NOMO-1 (cell line): ENCODE measurements around the gene ABCC4.

ENCODE experiments used
- DNase-seq, 2 experiments: peaks; one replicate each; lab custom pipeline; 2025; ENCODE audit not compliant: unreplicated experiment in 2 of 2; lab: John Stamatoyannopoulos, UW

The ABCC4 gene

DNA sequence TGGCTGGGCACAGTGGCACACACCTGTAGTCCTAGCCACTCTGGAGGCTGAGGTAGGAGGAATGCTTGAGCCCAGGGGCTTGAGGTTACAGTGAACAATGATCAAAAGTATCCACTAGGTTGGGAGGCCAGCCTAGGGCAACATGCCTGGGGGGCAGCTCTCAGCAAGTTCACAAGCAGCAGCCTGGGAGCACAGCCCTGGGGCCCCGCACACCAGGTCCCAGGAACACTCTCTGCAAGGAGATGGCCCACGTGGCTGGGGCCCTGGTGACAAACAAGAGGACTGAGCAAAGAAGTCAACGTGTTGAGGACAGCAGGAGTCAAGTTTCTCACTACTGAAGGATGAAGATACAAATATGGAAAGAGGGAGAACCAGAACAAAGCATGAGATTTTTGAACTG lies 39.3 kb downstream of the ABCC4 start:
- no peak for DNase-seq

DNA sequence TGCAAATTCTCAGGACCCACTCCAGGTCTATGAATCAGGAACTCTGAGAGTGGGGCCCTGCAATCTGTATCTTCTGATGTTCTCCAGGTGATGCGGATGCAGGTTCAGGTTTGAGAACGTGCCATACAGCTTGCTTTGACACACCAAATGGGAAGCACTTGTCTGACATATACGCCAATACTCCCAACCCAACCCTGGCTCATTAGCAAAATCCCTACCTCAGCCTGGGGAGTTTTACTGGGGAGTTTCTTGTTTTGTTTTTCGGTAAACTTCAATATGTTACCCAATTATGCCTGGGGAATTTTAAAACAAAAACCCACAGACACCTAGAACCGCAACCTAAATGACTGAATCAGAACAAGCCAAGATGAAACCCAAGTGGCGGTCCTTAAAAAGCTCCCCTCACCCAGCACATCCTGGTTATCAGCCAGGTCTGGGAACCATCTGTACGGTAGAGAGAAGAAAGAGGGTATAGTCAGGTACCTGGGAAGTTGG lies 41.2 kb downstream of the ABCC4 start:
- no peak for DNase-seq

DNA sequence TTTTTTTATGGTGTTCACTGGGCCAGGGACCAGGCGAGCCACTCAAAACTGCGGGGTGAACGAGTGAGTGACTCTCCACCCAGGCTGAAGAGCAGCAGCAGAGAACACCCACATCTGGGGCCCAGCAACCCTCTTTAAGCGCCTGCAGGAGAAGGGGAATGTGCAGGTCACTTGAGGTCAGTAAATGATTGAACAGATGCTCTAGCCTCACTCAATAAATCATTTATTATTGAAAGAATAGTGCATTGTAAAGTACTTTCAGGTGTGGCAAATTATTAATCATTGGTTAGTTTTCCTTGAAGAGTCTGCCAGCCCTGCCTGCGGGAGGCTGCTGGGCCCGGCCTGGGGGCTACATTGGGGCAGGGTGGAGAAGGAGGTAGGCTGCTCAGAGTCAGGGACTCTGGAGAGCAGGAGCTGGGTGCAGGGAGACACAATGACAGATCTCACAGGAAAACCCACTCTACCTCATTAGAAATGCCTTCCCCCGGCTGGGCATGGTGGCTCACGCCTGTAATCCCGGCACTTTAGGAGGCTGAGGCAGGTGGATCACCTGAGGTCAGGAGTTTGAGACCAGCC lies 42.5 kb downstream of the ABCC4 start:
- no peak for DNase-seq

DNA sequence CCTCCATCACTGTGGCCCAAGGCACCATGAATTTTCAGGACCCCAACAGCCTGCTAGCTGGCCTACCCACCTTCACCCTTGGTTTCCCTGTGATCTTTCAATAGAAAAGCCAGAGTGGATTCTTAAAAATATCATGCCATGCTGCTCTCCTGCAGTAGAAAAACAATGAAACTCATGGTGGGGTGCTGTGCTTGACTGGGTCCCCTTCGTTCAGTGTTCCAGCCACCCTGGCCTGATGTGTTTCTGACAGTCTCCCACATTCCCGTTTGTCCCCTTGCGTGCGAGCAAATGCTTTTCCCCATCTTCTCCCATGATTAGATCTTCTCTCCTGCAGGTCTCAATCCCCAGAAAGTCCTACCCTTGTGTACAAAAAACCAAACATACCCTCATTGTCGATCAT lies 43.2 kb downstream of the ABCC4 start:
- no peak for DNase-seq

DNA sequence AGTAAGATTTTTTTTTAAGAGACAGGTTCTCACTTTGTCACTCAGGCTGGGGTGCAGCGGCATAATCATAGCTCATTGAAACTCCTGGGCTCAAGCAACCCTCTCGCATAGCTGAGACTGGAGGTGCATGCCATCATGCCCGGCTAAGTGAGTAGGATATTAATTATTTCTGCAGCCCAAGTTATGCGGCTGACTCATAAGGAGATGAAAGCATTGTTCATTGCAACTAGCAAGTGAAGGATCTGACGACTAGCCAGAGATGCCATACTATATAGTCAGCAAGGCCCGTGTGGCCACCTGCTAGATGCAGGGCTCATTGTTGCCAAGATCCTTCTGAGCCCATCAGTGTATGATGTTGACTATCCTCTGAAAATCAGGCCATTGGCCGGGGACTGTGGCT lies 45.2 kb downstream of the ABCC4 start:
- DNase-seq: no peak

DNA sequence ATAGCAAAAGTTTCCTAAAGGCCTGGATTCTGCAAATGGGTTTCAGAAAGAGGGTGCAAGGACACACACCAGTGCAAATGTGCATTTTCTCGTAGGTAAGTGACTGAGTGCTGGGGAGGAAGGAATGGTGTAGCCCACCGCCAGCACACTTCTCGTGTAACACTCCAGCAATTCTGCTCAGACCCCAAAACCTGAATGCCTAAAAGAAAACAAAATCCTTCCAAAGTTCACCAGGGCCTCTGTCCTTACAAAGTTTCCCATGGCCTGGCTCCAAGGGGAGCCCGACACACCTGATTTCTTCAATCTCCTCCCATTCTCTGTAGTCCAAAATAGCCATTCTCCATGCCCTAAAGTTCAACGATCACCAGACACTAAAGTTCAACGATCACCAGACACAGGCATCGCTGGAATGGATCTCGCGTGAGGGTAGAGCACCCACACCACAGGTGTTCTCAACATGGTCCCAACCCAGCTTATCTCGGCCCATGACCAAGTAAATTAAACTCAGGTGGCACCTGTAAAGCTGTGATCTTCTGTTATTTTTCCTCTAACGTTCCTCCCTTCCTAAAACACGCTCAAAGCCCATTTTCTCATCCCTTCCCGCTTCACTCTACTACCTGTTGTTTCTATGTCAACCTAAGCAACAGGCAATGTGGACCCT lies 46.0 kb downstream of the ABCC4 start:
- DNase-seq: no peak

DNA sequence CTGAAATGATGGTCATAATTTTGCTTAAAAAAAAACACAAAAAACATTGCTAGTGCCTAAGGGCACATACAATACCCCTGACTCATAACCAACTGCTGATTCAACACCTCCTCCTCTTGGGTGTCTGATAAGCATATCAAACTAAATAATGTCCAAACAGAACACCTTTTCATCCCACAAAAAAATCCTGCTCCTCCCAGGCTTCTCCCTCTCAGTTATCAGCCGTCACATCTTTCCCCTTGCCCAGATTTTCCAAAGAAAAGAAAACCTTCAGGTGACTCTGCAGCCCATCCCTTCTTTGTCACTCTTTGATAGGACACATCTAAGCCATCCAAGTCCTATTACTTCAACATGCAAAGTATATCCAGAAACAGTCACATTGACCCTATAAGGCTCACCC lies 46.9 kb downstream of the ABCC4 start:
- no peak for DNase-seq

DNA sequence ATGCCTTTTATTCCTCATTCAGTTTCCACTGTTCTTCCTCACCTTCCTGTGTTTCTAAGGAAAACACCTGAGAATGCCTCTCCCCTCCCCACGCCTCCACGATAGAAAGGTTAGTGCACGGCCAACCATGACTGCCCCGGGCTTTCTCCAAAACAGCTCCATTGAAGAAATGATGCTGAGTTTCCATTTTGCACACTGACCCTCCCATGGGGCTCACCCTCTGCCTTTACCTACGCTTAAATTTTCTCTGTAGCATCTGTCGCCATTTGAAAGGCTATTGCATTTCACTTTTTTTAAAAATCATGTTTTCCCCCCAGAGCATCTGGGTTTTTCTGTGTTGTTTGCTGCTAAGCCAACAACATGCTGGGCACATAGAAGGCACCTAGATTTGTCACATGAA lies 48.2 kb downstream of the ABCC4 start:
- no peak for DNase-seq

DNA sequence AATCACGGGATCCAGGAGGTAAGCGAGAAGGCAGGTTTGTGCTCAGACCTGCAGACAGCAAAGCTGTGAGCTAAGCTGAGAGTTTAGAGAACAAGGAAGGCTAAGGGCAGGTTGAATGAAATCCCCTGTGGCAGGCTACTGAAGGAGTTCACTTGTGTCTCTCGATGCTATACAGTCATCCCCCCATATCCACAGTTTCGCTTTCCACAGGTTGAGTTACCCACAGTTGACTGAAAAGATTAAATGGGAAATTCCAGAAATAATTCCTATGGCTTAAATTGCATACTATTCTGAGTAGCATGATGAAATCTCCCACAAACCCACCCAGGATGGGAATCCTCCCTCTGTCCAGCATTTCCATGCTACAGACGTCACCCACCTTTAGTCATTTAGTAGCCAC lies 49.6 kb downstream of the ABCC4 start:
- DNase-seq: no peak

DNA sequence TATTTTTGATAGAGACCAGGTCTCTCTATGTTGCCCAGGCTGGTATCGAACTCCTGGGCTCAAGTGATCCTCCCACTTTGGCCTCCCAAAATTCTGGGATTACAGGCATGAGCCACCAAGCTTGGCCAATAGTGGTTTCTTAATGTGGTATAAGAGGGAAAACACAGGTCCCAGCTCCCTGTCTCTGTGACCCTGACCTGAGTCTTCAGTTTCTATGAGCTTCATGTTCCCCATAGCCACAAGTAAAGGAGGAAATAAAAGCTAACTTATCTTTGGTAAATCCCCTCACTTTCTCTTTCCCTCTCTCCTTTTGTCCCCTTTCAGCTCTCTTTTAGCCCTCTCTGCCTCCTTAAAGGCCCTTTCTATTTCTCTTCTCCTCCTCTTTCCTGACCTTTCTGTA lies 50.3 kb downstream of the ABCC4 start:
- DNase-seq: no peak

DNA sequence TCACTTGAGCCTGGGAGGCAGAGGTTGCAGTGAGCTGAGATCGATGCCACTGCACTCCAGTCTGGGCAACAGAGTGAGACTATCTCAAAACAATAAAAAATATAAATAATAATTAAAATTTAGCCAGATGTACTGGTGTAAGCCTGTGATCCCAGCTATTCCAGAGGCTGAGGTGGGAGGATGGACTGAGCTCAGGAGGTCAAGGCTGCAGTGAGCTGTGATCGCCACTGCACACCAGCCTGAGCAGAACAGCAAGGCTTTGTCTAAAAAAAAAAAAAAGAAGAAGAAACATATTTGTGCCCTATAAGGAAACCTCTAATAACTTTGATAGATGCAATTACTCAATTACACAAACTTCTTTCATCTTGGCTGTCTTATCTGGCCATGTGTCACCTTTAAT lies 52.3 kb downstream of the ABCC4 start:
- no peak for DNase-seq

DNA sequence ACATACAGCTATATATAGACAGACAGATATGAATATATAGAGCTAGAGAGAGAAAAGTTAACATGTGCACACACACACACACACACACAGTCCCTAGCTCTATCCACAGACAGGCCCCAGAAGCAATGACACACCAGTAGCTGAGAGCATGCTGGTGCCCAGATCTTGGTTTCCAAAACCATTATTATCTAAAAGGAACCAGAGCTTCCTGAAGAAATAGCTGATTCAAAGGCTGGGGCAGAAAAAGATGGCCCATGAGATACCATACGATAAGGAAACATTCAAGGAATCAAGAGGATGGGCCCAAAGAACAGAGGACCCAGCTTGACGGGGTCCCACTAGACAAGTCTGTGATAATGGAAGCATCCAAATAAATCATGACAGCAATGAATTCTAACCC lies 53.4 kb downstream of the ABCC4 start:
- no peak for DNase-seq

DNA sequence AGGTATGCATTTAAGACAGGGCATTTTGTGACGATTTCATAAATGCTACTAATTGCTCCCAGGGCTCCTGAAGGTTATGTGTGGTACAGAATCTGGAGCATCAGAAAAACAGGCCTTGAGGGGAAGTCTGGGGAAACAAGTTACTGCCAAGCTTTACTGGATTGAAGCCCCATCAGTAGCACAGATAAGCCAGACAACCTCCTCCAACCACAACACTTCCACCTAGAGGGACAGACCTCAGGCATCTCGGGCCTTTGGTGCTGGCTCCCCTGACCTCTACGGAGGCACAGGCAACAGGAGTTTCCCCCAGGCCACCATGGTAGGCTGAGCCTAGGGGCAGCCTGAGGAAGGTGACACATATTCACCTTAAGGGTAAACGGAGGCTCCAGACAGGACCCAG lies 54.1 kb downstream of the ABCC4 start:
- no peak for DNase-seq

DNA sequence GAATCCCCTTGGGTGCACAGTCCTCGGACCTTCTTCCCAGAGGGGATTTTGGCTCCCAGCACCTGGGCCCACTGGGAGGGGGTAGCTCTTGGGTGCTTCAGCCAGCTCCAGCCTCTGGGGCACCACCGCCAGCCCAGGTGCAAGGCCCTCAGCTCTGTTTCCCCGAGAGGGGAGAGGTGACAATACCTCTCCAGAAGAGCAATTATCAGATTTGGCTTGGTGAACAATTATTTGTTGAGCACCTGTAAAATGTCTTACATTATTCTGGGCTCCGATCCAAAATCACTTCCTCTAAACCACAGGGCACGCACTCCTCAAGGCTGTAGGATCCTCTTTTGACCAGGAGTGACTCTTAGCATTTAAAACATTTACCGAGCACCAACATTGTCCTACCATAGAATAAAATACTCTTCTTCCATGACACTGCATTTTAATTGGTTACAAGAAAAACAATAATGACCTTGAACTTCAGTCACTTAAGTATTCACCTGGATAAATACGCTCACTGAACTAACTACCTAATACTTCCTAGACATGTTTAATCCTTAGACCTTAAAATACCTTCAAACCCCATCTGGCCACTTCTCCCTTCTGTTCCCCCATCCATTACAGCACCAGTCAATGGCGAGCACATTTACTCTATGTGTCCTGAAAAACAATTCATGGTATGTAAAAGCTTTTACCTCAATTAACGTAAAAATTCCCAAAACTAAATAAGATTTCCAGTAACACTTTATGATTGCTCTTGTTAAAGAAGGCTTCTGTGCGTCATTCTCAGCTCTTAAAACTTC lies 54.8 kb downstream of the ABCC4 start:
- DNase-seq: peak in 1 of 2 experiments; percentile 25

DNA sequence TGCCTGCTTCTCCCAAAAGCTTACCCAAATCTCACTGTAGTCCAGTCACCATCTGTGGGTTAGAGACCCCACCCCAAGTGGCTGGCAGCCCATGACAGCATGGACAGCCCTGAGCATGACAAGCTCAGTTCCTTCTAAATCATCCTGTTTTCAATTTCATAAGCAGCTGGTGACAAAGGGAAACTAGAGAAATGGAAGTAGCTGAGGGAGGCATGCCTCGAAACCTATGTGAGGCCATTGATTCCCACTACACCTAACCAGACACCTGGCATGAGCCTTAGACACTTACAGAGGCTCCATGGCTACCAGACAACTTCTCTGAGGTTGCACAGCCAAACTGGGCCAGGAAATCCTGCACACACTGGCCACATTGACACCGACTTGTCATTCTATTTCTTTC lies 56.2 kb downstream of the ABCC4 start:
- DNase-seq: no peak

DNA sequence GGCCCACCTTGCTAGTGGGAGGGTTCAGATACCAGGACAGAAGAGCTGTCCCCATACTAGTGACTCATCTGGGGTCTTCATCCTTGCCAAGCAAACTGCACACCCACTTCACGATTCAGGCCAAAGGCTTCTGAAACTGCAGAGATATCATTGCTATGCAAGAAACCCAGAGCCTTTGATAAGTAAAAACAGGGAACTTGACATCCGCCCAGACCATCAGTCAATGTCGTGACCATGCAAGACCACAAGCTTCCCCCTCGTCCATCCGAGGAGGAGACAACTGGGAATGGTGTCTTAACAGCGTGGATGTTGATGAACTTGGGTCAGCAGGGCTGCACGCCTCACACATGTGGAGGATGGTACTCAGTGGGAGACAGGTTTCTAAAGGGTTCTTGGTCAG lies 58.0 kb downstream of the ABCC4 start:
- DNase-seq: peak; percentile 26 to 55

DNA sequence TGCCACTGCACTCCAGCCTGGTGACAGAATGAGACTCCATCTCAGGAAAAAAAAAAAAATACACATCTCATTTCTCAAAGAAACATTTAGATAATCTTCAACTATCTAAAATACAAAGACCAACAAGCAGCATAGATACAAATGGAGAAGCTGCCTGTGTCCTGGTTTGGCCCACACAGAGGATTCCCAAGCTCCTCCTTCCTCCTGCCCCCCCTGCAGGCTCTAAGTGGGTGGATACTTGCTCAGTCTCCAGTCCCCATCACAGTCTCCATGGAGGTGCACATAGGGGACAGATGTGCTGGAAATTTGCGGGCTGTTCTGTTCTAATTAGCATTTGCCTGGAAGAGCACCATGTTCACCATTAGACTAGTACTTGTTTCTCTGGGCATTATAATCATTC lies 59.9 kb downstream of the ABCC4 start:
- DNase-seq: no peak

DNA sequence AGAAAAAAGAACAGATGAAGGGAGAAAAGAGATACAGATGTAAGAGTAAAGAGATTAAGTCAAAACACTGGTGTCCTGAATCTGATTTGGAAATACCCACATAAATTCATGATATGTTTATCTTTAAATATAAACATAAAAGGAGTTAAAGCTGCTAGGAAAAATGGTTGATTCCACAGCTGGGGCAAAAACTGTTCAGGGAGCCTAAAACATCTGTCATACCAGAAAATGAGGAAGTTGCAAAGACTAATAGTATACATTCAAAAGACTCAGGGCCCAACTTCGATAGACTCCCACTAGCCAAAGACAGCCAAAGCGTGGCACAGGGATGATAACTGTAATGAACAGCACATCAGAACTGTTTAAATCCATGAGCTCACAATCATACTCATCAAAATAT lies 62.0 kb downstream of the ABCC4 start:
- peak; percentile 66 to 68 for DNase-seq

DNA sequence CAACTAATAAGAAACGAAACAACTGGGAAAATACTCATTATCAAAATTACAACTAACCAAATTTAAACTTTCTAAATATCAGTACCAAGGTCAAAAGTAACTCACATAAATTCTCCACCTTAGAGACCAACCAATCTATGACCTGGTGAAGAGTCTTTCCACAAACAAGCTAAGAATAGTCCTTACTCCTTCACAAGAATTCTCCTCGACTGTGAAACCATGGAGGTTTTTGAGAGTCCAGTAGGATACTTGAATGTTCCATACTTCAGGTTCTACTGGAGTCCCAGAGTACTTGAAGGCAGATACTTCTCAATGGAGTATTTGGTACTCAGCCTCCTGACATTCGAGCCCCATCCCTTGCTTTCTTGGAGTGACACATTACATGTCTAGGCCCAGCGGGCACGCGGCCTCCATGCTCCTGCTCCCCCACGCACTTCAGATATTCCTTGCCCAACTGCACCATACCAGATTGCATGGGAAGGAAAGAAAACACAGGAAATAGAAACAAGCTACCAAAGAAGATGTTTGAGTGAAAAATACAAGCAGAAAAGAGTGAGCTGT lies 63.9 kb downstream of the ABCC4 start:
- no peak for DNase-seq

DNA sequence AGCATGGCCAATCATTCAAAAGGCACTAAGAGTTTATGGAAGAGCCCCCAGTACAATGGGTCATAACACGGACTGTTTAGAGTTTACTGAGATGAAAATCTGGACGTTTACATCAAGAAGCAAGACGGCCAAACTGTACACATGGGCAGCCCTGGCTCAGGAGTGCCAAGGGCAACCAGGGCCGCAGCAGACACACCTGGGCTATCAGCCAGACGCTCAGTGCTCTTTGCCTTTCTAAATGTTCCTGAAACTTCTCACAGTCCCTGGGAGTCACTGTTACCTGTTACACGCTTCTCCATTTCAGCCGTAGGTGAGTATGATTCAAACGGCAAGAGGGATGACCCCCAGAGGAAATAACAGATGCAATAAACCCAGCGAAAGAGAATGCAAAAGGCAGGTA lies 64.5 kb downstream of the ABCC4 start:
- no peak for DNase-seq

DNA sequence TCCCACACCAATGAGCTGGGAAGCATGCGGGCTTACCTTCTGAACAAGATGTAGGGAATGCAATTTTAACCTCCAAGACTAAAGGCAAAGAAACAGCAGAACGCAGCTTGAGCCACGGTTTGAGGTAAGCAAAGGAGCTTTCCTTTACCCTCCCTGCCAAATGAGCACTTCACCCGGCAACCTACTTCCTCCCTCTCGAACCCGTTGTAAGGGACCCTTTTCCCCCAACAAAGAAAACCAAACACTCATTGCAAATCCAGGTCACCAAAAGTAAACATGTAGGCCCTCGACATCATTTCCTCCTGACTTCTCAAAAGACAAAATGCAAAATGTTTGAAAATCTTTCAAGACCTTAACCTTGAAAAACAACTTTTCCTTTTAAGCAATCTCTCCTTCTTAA lies 65.3 kb downstream of the ABCC4 start:
- DNase-seq: no peak
